Lung (tissue), 12 donors: ENCODE results near the gene TTYH3. TPM values are rescaled to one million over a fixed set of nuclear protein-coding genes. Genes with fewer than 3 reads are reported as not detected.

Experiments
- ATAC-seq: fragments of 200-7000 bp; cut with Tn5 transposase; one replicate; pipeline ENCODE4 v1.9.1; 2020; ENCODE audit warnings: moderate number of reproducible peaks; ENCODE audit not compliant: insufficient read depth, low FRiP score
- DNase-seq, 3 donors: peaks; one replicate each; pipeline ENCODE4 v3.0.0-alpha.2; 2013 to 2017
- H3K27ac ChIP-seq, 2 donors: one replicate each; pipeline ENCODE4 v1.5.1; 2013; ENCODE audit warnings: mild to moderate bottlenecking in 2 of 2, moderate library complexity in 2 of 2, control low read depth in 1 of 2, inconsistent platforms in 1 of 2, low read depth in 1 of 2, low read length in 1 of 2
- H3K27me3 ChIP-seq, 3 donors: one replicate each; pipeline ENCODE4 v1.5.1; 2013; ENCODE audit warnings: low read length in 2 of 3; ENCODE audit not compliant: control insufficient read depth in 3 of 3, insufficient read depth in 3 of 3
- H3K36me3 ChIP-seq, 4 donors: one replicate each; pipeline ENCODE4 v1.5.1; 2013; ENCODE audit warnings: low read length in 4 of 4, mild to moderate bottlenecking in 1 of 4, moderate library complexity in 1 of 4; ENCODE audit not compliant: control insufficient read depth in 4 of 4, insufficient read depth in 4 of 4
- H3K4me1 ChIP-seq, 5 donors: one replicate each; pipeline ENCODE4 v1.5.1; 2013; ENCODE audit warnings: low read length in 5 of 5, mild to moderate bottlenecking in 2 of 5, moderate library complexity in 1 of 5; ENCODE audit not compliant: control insufficient read depth in 5 of 5, insufficient read depth in 5 of 5
- H3K4me3 ChIP-seq: one replicate; pipeline ENCODE4 v1.5.1; 2013; ENCODE audit warnings: mild to moderate bottlenecking, control low read depth, moderate library complexity
- H3K9ac ChIP-seq, 2 donors: one replicate each; pipeline ENCODE4 v1.5.1; 2013; ENCODE audit warnings: low read length in 2 of 2, control low read depth in 1 of 2; ENCODE audit not compliant: insufficient read depth in 1 of 2
- H3K9me3 ChIP-seq, 4 donors: one replicate each; pipeline ENCODE4 v1.5.1; 2013; ENCODE audit warnings: low read length in 3 of 4, mild to moderate bottlenecking in 1 of 4, moderate library complexity in 1 of 4; ENCODE audit not compliant: control insufficient read depth in 4 of 4, insufficient read depth in 3 of 4
- CTCF ChIP-seq: IDR thresholded peaks from 2 replicates; pipeline ENCODE4 v1.5.1; 2012; ENCODE audit warnings: mild to moderate bottlenecking; ENCODE audit errors: control extremely low read depth, extremely low read depth
- WGBS, 2 donors: extraction: QIAGEN DNeasy Blood & Tissue Kit; methylation state at CpG; one replicate each; pipeline ENCODE4 v1.1.7; 2013; 5-methylcytosine and 5-hydroxymethylcytosine counted together
- polyA plus RNA-seq, 2 donors: library from polyadenylated mRNA; stranded (reverse); fragments of 200-250 nt; gene quantifications; one replicate each; pipeline ENCODE4 v1.2.1, GENCODE V29; 2013
- total RNA-seq, 2 donors: library from RNA; depleted of rRNA in 1 of 2; stranded (reverse); fragments of >200 nt in 1 of 2; gene quantifications; one replicate each; pipeline ENCODE4 v1.2.1, GENCODE V29; 2014 to 2021
- donor health status: control.
- donor health status: control.
- donor health status: Bipolar disorder and iron deficiency.
- donor health status: healthy.
- donor health status: DM: yes; HTN: yes; CAD: no.

TTYH3 gene
- total and polyA plus RNA-seq, 4 donors: 14.3 to 74.0 (median 55.8) TPM

- no peak for DNase-seq
- 55 to 61% methylated on average over 7 of the region's 7 CpGs for WGBS, 2 donors
Measured at GRCh38 chr7:2667843-2668242, 36.1 kb downstream of the TTYH3 start.

GRCh38 chr7:2668401-2668800 is 36.6 kb downstream of the TTYH3 start:
- ATAC-seq (no peak), DNase-seq (no peak)
- Histone ChIP-seq H3K4me1 (peaks cover 0 to 5% (median 3%) of the 10 kb centered on the region in 5 donors), H3K36me3 (no peaks in the 10 kb centered on the region), H3K4me3 (no peak overlapping the region), H3K9ac (no peak overlapping the region), H3K9me3 (peaks cover 0 to 7% (median 0%) of the 10 kb centered on the region in 4 donors), H3K27ac (no peak overlapping the region), H3K27me3 (no peaks in the 10 kb centered on the region)
- WGBS, 2 donors: 76 to 80% methylated on average over 6 of the region's 6 CpGs
- no peak for TF ChIP-seq CTCF

More at GRCh38 chr7:2667843-2668242, 36.1 kb downstream of the TTYH3 start:
- TF ChIP-seq CTCF: no peak
- Histone ChIP-seq H3K4me1 (peaks cover 0 to 10% (median 6%) of the 10 kb centered on the region in 5 donors), H3K4me3 (no peak overlapping the region), H3K27me3 (no peaks in the 10 kb centered on the region), H3K9me3 (peaks cover 0 to 7% (median 0%) of the 10 kb centered on the region in 4 donors), H3K36me3 (no peaks in the 10 kb centered on the region), H3K9ac (no peak overlapping the region), H3K27ac (no peak overlapping the region)
- ATAC-seq: no peak

- H3K9ac ChIP-seq: no peak overlapping the region
- ATAC-seq (no peak), DNase-seq (no peak)
- no peaks in the 10 kb centered on the region for H3K36me3 ChIP-seq
- no peak overlapping the region for H3K27ac ChIP-seq
- TF ChIP-seq CTCF: no peak
- H3K4me3 ChIP-seq: no peak overlapping the region
- WGBS, 2 donors: 83 to 86% methylated on average over 13 of the region's 13 CpGs
- H3K4me1 ChIP-seq: no peaks in the 10 kb centered on the region
- peaks cover 0 to 7% (median 0%) of the 10 kb centered on the region in 4 donors for H3K9me3 ChIP-seq
- H3K27me3 ChIP-seq: no peaks in the 10 kb centered on the region
Measured at GRCh38 chr7:2670171-2670570, 38.4 kb downstream of the TTYH3 start.
